HG02798 (cell line): Measurements from ENCODE around the gene TDRD1.

Experiments used
- ATAC-seq: cut with Tn5 transposase; IDR thresholded peaks from one replicate; pipeline ENCODE4 v1.9.1; 2021; ENCODE audit warnings: mild to moderate bottlenecking; ENCODE audit not compliant: unreplicated experiment, poor library complexity

Gene TDRD1

GRCh38 chr10:114173921-114174694 is 5.0 kb upstream of the TDRD1 start, which contains the start of gene CCDC186:
CCDC186 (minus strand) TSS chr10:114174203; CDS start chr10:114163268, 10,935 bp downstream.
- ATAC-seq, result peak; percentile 100

GRCh38 chr10:114174695-114175188 is 4.4 kb upstream of the TDRD1 start:
- peak; percentile 6 for ATAC-seq

- no peak for ATAC-seq
Measured at GRCh38 chr10:114175667-114176066, 3.5 kb upstream of the TDRD1 start.

GRCh38 chr10:114176511-114176910 is 2.6 kb upstream of the TDRD1 start:
- ATAC-seq, result no peak

DNA sequence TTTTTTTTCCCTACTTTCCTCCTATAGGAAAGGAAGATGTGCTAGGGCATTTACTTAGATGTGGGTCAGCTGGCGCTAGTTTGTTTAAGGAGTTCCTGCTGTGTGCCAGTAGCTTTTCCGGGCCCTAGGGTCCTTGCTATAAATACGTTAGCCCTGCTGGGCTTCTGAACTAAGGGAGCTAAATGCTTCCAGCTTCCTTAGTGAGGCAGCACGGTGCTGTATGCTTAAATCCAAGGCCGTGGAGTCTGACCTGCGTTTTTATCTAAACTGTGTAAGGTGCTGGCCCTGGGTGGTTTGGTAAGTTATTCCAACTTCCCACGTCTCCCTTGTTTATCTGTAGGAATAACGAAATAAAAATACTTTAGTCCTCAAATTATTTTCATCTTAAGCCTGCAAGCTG is 594 bp downstream of the TDRD1 start:
- no peak for ATAC-seq

GRCh38 chr10:114180937-114181336 is 1.8 kb downstream of the TDRD1 start:
- ATAC-seq, result no peak

- ATAC-seq, result no peak
Measured at GRCh38 chr10:114181971-114182370, 2.8 kb downstream of the TDRD1 start.

- no peak for ATAC-seq
Measured at GRCh38 chr10:114183563-114183962, 4.4 kb downstream of the TDRD1 start.

- ATAC-seq, result no peak
Measured at GRCh38 chr10:114184276-114184675, 5.1 kb downstream of the TDRD1 start.

GRCh38 chr10:114188001-114188400 is 8.8 kb downstream of the TDRD1 start:
- ATAC-seq, result no peak

- ATAC-seq, result no peak
Measured at GRCh38 chr10:114188900-114189299, 9.7 kb downstream of the TDRD1 start.

GRCh38 chr10:114189700-114190099 is 10.5 kb downstream of the TDRD1 start:
- no peak for ATAC-seq

GRCh38 chr10:114195079-114195478 is 15.9 kb downstream of the TDRD1 start:
- peak; percentile 76 for ATAC-seq

DNA sequence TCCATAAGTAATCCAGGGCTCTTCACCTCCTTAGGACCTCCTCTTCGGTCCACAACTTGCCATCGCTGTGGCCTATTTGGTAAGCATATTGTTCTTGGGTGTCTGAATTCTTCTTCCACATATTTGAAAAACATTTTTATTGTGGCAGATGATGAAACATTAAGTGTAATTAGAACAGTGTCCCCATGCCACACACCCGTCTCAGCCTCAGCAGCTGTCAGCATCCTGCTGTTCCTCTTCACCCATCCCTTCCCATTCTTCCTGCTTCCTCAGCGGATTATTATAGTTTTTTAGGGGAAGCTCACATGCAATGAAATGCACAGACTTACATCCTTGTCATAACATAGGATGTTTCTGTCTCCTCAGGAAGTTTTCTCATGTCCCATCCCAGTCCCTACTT is 20.1 kb downstream of the TDRD1 start:
- no peak for ATAC-seq

- ATAC-seq, result no peak
Measured at GRCh38 chr10:114202812-114203211, 23.7 kb downstream of the TDRD1 start.

- no peak for ATAC-seq
Measured at GRCh38 chr10:114206902-114207301, 27.7 kb downstream of the TDRD1 start.

- no peak for ATAC-seq
Measured at GRCh38 chr10:114207349-114207748, 28.2 kb downstream of the TDRD1 start.

DNA sequence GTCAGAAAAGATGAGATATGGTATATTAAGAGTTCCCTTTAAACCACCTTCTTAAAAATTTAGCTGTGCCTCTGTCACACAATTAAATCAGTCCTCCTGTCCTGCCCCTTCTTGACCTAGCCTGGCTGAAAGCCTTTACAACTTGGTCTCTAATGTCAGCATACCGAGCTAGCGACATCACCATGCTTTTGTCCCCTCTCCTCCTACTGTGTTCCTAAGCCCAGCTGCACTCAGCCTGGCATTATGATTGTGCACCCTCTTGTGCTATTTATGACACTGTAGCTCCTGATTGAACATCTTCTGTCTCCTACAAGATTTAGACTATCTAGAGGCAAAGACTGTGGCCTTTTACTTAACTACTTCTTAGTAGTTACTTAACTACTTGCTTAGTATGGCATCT is 29.2 kb downstream of the TDRD1 start:
- no peak for ATAC-seq

- no peak for ATAC-seq
Measured at GRCh38 chr10:114212153-114212552, 33.0 kb downstream of the TDRD1 start.

DNA sequence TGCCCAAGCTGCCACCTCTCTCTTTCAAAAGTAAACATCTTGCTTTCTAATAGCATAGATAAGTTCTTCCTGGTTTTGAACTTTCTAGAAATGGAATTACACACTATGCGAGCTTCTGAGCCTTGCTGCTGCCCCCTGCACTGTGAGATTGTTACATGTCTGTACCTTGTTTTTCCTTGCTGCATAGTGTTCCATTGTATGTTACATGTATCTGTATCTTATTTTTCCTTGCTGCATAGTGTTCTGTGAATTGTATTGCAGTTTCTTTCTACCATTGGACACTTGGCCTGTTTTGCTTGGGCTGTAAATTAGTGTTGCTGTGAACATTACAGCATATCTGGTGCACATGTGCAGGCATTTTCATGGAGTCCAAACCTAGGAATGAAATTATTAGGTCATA is 35.9 kb downstream of the TDRD1 start:
- ATAC-seq, result no peak

DNA sequence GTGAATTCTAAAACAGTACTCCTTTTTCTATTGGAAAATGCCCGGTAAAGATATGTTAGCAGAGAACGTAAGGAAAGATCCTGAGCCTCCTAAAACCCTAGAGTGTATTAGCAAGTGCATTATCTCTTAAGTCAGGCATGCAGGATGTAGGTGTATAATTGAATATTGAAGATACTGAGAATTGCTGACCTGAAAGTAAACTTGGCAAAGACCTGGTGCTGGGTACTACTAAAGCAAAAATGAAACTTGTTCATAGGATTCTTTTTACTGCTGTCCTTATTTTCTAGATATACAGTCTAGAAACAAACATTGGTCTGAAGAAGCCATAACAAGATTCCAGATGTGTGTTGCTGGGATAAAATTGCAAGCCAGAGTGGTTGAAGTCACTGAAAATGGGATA is 41.1 kb downstream of the TDRD1 start:
- ATAC-seq, result no peak

- ATAC-seq, result no peak
Measured at GRCh38 chr10:114221235-114221634, 42.1 kb downstream of the TDRD1 start.
